BJ (cell line): Measurements from ENCODE around the gene SWT1. TPM values are rescaled to one million over a fixed set of nuclear protein-coding genes. Genes with fewer than 3 reads are reported as not detected.

Source experiments
- CTCF ChIA-PET: fragments of 350-600 bp; formaldehyde crosslinking; extraction: SDS; loops from one replicate; lab custom pipeline; 2021; ENCODE audit warnings: antibody characterized with exemption, inconsistent platforms; lab: Yijun Ruan, JAX
- POLR2A ChIA-PET: fragments of 300-600 bp; sonication (Branson Sonifier 250); formaldehyde crosslinking; extraction: SDS; loops from one replicate; lab custom pipeline; 2021; ENCODE audit warnings: antibody characterized with exemption; lab: Charles Lee
- DNase-seq: peaks from one replicate; pipeline ENCODE4 v3.0.0-alpha.2; 2011; ENCODE audit warnings: low read depth
- H3K27me3 ChIP-seq: 2 replicates; pipeline ENCODE4 v1.6.0; 2011; ENCODE audit warnings: low read length; ENCODE audit not compliant: control insufficient read depth, insufficient read depth
- H3K36me3 ChIP-seq: 2 replicates; pipeline ENCODE4 v1.5.1; 2011; ENCODE audit warnings: low read length; ENCODE audit not compliant: control insufficient read depth, insufficient read depth
- H3K4me3 ChIP-seq: 2 replicates; pipeline ENCODE4 v1.5.1; 2011; ENCODE audit warnings: low read depth, mild to moderate bottlenecking, control low read depth, low read length
- polyA plus RNA-seq: library from polyadenylated mRNA; depleted of rRNA; stranded (reverse); fragments of >200 nt; gene quantifications from 2 replicates; pipeline ENCODE4 v1.2.3, GENCODE V29; 2011
- TF ChIP-seq, protein P1 (sequence below): IDR thresholded peaks from 2 replicates; pipeline ENCODE4 v1.5.1; 2011; ENCODE audit warnings: low read depth, mild to moderate bottlenecking, control low read depth, inconsistent platforms, low read length, moderate library complexity; ENCODE audit not compliant: insufficient read depth

SWT1 gene
- polyA plus RNA-seq, 1 experiment, result 0.78 TPM

- CTCF ChIA-PET, result interaction anchor here (0.7 kb wide), 2 partner anchors 74 to 1428 kb away, joined by 3 to 5 read pairs; no protein-coding TSS in a partner anchor
- no peak overlapping the region for H3K4me3 ChIP-seq
- TF ChIP-seq, protein P1, sequence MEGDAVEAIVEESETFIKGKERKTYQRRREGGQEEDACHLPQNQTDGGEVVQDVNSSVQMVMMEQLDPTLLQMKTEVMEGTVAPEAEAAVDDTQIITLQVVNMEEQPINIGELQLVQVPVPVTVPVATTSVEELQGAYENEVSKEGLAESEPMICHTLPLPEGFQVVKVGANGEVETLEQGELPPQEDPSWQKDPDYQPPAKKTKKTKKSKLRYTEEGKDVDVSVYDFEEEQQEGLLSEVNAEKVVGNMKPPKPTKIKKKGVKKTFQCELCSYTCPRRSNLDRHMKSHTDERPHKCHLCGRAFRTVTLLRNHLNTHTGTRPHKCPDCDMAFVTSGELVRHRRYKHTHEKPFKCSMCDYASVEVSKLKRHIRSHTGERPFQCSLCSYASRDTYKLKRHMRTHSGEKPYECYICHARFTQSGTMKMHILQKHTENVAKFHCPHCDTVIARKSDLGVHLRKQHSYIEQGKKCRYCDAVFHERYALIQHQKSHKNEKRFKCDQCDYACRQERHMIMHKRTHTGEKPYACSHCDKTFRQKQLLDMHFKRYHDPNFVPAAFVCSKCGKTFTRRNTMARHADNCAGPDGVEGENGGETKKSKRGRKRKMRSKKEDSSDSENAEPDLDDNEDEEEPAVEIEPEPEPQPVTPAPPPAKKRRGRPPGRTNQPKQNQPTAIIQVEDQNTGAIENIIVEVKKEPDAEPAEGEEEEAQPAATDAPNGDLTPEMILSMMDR, result no peak
These were observed 106.3 kb downstream of the SWT1 start for GRCh38 chr1:185263292-185263691.

DNA sequence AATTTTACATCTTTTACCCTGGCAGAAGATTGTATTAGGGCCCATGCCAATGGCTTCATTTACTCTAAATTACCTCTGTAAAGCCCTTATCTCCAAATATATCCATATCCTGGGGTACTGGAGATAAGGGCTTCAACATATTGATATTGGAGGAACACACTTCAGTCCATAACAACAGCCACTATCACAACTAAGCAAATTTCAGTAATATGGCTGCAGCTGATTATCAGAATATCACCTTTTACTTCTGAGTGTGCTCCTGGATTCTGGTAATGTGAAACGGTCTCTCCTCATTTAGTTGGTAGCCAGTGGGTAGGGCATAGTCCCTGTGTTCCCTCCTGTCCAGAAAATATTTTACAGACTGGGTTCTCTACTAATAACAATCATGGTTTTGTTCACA is 106.8 kb downstream of the SWT1 start:
- TF ChIP-seq, protein P1, result no peak
- no peaks in the 10 kb centered on the region for H3K27me3 ChIP-seq
- no peak overlapping the region for H3K4me3 ChIP-seq
- H3K36me3 ChIP-seq, result no peaks in the 10 kb centered on the region
- DNase-seq, result no peak
- CTCF ChIA-PET, result interaction anchor here (0.7 kb wide), 2 partner anchors 74 to 1428 kb away, joined by 3 to 5 read pairs; no protein-coding TSS in a partner anchor
- POLR2A ChIA-PET, result no interaction called here

More at GRCh38 chr1:185263292-185263691, 106.3 kb downstream of the SWT1 start:
- H3K36me3 ChIP-seq, result no peaks in the 10 kb centered on the region
- POLR2A ChIA-PET, result no interaction called here
- H3K27me3 ChIP-seq, result no peaks in the 10 kb centered on the region
- DNase-seq, result no peak

DNA sequence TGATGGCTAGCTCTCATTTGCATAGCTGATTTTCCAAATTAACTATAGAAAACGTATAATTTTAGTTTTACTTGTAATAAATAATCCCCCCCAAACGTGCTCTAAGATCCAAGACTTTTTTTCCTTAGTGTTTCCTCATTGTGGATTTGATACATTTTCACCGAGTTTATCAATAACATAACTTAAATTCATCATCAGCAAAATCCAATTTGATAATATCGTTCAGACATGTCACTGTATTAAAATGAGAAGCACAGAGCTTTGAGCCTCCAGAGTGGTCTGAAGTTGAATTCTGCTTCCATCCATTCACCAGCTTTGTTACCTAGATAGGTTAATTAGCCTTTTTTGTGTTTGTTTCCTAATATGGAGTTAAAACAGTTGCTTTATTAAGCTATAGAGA is 108.3 kb downstream of the SWT1 start:
- no peak for DNase-seq
- Histone ChIP-seq H3K27me3 (no peaks in the 10 kb centered on the region), H3K36me3 (no peaks in the 10 kb centered on the region), H3K4me3 (no peak overlapping the region)
- TF ChIP-seq, protein P1, result no peak
- ChIA-PET CTCF (no interaction called here), POLR2A (no interaction called here)

GRCh38 chr1:185267301-185267700 is 110.3 kb downstream of the SWT1 start:
- H3K4me3 ChIP-seq, result no peak overlapping the region
- CTCF ChIA-PET, result interaction anchor here (0.9 kb wide), 1 partner anchor 51 kb away, joined by 4 read pairs; no protein-coding TSS in a partner anchor
- no peaks in the 10 kb centered on the region for H3K36me3 ChIP-seq
- no peak for DNase-seq
- TF ChIP-seq, protein P1, result no peak
- no peaks in the 10 kb centered on the region for H3K27me3 ChIP-seq
- POLR2A ChIA-PET, result no interaction called here

DNA sequence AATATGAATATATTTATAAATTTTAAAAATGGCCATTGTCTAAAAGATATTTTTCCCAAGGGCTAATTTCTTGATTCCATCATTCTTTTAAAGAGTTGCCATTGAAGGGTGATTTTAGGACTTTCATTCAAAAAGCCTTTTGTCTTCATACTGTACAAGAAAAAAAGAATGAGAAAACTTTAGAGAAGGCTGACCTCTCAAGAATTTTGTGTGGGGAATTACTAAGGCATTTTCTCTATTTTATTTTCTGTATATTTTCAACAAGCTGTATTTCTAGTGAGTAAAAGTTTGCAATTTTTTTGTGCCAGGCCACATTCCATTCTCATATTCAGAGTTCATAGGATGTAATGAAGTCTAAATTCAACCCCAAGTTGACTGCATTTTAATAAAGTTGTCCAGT is 110.7 kb downstream of the SWT1 start:
- H3K4me3 ChIP-seq, result no peak overlapping the region
- POLR2A ChIA-PET, result no interaction called here

More for the DNA sequence above, 110.7 kb downstream of the SWT1 start:
- CTCF ChIA-PET, result interaction anchor here (0.9 to 1.1 kb wide), 2 partner anchors 9 to 51 kb away, joined by 3 to 4 read pairs; no protein-coding TSS in a partner anchor
- TF ChIP-seq, protein P1, result no peak
- no peak for DNase-seq
- Histone ChIP-seq H3K27me3 (no peaks in the 10 kb centered on the region), H3K36me3 (no peaks in the 10 kb centered on the region)
